Chondrocyte (in vitro differentiated cells): ENCODE measurements around the gene FDX1. TPM values are rescaled to one million over a fixed set of nuclear protein-coding genes. Genes with fewer than 3 reads are reported as not detected.

Experiments used
- DNase-seq: peaks from one replicate; pipeline ENCODE4 v3.0.0; 2021; ENCODE audit warnings: mixed read lengths, low spot score
- H3K27ac Mint-ChIP-seq: one replicate; pipeline ENCODE4 v1.8.0; 2021; ENCODE audit warnings: mild to moderate bottlenecking, moderate library complexity, mixed read lengths; ENCODE audit not compliant: unreplicated experiment
- H3K27me3 Mint-ChIP-seq: 2 replicates; pipeline ENCODE4 v1.8.0; 2021; ENCODE audit warnings: low read depth, mixed read lengths
- H3K36me3 Mint-ChIP-seq: 2 replicates; pipeline ENCODE4 v1.8.0; 2021; ENCODE audit warnings: low read depth, mixed read lengths
- H3K4me1 Mint-ChIP-seq: 2 replicates; pipeline ENCODE4 v1.8.0; 2021; ENCODE audit warnings: low read depth, mild to moderate bottlenecking, mixed read lengths
- H3K4me3 Mint-ChIP-seq: one replicate; pipeline ENCODE4 v1.8.0; 2021; ENCODE audit warnings: mild to moderate bottlenecking, moderate library complexity, mixed read lengths; ENCODE audit not compliant: unreplicated experiment
- H3K9me3 Mint-ChIP-seq: 2 replicates; pipeline ENCODE4 v1.8.0; 2021; ENCODE audit warnings: low read depth, mixed read lengths
- CTCF ChIP-seq: fragments of 200-600 bp; sonication (generic); IDR thresholded peaks from 2 replicates; pipeline ENCODE4 v1.5.0; 2021; ENCODE audit warnings: antibody characterized with exemption, mild to moderate bottlenecking, moderate library complexity
- total RNA-seq: library from RNA; stranded (reverse); gene quantifications from 3 replicates; pipeline ENCODE4 v1.2.1, GENCODE V29; 2021

FDX1 gene
- total RNA-seq, 1 donor from 2014 or later = 5.6 TPM

GRCh38 chr11:110475671-110476070 is 45.9 kb downstream of the FDX1 start:
- Mint-ChIP-seq H3K36me3 (peaks cover 2% of the 10 kb centered on the region), H3K9me3 (no peaks in the 10 kb centered on the region), H3K27me3 (no peaks in the 10 kb centered on the region), H3K4me1 (peaks cover 16% of the 10 kb centered on the region), H3K4me3 (no peak overlapping the region), H3K27ac (no peak overlapping the region)
- no peak for DNase-seq
- TF ChIP-seq CTCF = no peak

GRCh38 chr11:110478410-110478809 is 48.7 kb downstream of the FDX1 start:
- peak; percentile 52 for TF ChIP-seq CTCF
- H3K27ac Mint-ChIP-seq = no peak overlapping the region
- peaks cover 4% of the 10 kb centered on the region for H3K36me3 Mint-ChIP-seq
- no peak overlapping the region for H3K4me3 Mint-ChIP-seq
- no peak for DNase-seq
- H3K9me3 Mint-ChIP-seq = peaks cover 5% of the 10 kb centered on the region
- no peaks in the 10 kb centered on the region for H3K4me1 Mint-ChIP-seq
- H3K27me3 Mint-ChIP-seq = no peaks in the 10 kb centered on the region

GRCh38 chr11:110479108-110480101 is 49.7 kb downstream of the FDX1 start:
- H3K27ac Mint-ChIP-seq = no peak overlapping the region
- H3K36me3 Mint-ChIP-seq = peaks cover 4% of the 10 kb centered on the region
- TF ChIP-seq CTCF = no peak
- DNase-seq = no peak
- no peaks in the 10 kb centered on the region for H3K27me3 Mint-ChIP-seq
- H3K4me1 Mint-ChIP-seq = no peaks in the 10 kb centered on the region
- H3K4me3 Mint-ChIP-seq = no peak overlapping the region
- peaks cover 5% of the 10 kb centered on the region for H3K9me3 Mint-ChIP-seq

- H3K9me3 Mint-ChIP-seq = peaks cover 5% of the 10 kb centered on the region
Observed at GRCh38 chr11:110481523-110481922, 51.8 kb downstream of the FDX1 start.

GRCh38 chr11:110486156-110486555 is 56.4 kb downstream of the FDX1 start:
- Mint-ChIP-seq H3K27me3 (no peaks in the 10 kb centered on the region), H3K27ac (no peak overlapping the region), H3K36me3 (peaks cover 4% of the 10 kb centered on the region), H3K4me3 (no peak overlapping the region), H3K9me3 (peaks cover 5% of the 10 kb centered on the region), H3K4me1 (no peaks in the 10 kb centered on the region)
- DNase-seq = no peak
- TF ChIP-seq CTCF = no peak

More at GRCh38 chr11:110481523-110481922, 51.8 kb downstream of the FDX1 start:
- Mint-ChIP-seq H3K4me3 (no peak overlapping the region), H3K27me3 (no peaks in the 10 kb centered on the region), H3K27ac (no peak overlapping the region), H3K36me3 (peaks cover 5% of the 10 kb centered on the region), H3K4me1 (no peaks in the 10 kb centered on the region)
- no peak for DNase-seq
- no peak for TF ChIP-seq CTCF
